ENCODE data around the gene SUOX.

SUOX gene

DNA sequence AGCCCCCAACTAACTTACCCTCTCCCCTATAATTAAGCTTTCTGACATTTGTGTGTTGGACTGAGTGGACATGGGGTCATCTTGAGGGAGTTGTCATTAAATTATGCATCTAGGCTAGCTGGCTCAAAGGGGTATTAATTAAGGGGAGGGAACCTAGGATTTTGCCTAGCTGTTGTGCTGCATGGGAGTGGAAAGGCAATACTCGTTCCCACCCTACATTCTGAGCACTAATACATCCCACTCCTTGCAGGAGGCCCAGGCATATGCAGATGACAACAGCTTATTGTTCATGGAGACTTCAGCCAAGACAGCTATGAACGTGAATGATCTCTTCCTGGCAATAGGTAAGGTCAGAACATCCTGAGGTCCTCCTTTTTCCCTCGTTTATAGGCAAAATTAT is 6.0 kb upstream of the SUOX start:
- no peak overlapping the region for H3K4me3 ChIP-seq (ENCODE audit: low read depth, low read length, poor library complexity, severe bottlenecking)
- no peak for TF ChIP-seq EZH2 (IDR thresholded peaks at IDR 0.05; ENCODE audit: borderline replicate concordance, low read length)
- TF ChIP-seq, protein P1, sequence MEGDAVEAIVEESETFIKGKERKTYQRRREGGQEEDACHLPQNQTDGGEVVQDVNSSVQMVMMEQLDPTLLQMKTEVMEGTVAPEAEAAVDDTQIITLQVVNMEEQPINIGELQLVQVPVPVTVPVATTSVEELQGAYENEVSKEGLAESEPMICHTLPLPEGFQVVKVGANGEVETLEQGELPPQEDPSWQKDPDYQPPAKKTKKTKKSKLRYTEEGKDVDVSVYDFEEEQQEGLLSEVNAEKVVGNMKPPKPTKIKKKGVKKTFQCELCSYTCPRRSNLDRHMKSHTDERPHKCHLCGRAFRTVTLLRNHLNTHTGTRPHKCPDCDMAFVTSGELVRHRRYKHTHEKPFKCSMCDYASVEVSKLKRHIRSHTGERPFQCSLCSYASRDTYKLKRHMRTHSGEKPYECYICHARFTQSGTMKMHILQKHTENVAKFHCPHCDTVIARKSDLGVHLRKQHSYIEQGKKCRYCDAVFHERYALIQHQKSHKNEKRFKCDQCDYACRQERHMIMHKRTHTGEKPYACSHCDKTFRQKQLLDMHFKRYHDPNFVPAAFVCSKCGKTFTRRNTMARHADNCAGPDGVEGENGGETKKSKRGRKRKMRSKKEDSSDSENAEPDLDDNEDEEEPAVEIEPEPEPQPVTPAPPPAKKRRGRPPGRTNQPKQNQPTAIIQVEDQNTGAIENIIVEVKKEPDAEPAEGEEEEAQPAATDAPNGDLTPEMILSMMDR (IDR thresholded peaks at IDR 0.05; ENCODE audit: low read length): no peak
- no peaks in the 10 kb centered on the region for H3K9me3 ChIP-seq (ENCODE audit: low read length)
- no peaks in the 10 kb centered on the region for H3K79me2 ChIP-seq (ENCODE audit: insufficient read depth, low read length)
- H3K27me3 ChIP-seq (ENCODE audit: insufficient read depth, low read length): no peaks in the 10 kb centered on the region
- H3K4me2 ChIP-seq (ENCODE audit: low read length): no peak overlapping the region
- no peaks in the 10 kb centered on the region for H3K9me2 ChIP-seq (ENCODE audit: low read depth, low read length)
- H4K20me1 ChIP-seq (ENCODE audit: insufficient read depth, low read length): no peaks in the 10 kb centered on the region
- H3K4me1 ChIP-seq (ENCODE audit: insufficient read depth, low read length, severe bottlenecking): no peaks in the 10 kb centered on the region
- H3K27ac ChIP-seq (ENCODE audit: low read depth, low read length, poor library complexity, severe bottlenecking): no peak overlapping the region
- 0 out of 2 replicates have a peak, but pooled peaks cover 4% of the 10 kb centered on the region for H3F3A ChIP-seq (ENCODE audit: insufficient read depth, low read length)
- H3K9ac ChIP-seq (ENCODE audit: low read length): no peak overlapping the region
- no peak overlapping the region for H2AFZ ChIP-seq (ENCODE audit: low read length)
- H3K36me3 ChIP-seq (ENCODE audit: insufficient read depth, low read length): peaks cover 76% of the 10 kb centered on the region

DNA sequence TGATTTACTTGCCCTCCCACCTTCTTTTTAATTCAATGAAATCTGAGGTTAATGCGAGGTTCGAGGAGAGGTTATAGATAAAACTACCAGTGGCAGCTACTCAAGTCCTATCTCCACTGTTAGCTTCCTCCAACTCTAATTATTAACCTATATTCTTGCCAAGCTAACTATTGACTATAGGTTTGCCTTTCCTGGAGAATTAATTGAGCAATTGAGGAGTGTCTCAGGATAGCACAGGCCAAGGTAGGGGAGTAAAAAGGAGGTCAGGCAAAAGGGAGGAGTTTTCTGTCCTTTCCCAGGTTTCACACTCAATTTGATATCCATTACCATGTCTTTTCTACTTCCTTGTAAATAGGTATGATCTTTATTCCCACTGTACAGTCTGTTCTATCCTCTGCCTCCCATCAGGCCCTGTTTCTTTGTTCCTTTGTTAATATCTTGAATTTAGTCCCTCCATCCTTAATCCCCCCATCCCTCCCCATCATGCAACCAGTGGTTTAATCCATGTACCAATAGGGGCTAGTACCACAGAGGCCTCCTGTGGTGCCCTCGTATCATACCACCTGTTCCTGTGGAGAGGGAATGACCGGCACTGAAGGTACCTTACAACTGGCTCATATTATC is 3.7 kb upstream of the SUOX start:
- no peak overlapping the region for H3K4me3 ChIP-seq (ENCODE audit: low read depth, low read length, poor library complexity, severe bottlenecking)
- H3K4me2 ChIP-seq (ENCODE audit: low read length): no peak overlapping the region
- H4K20me1 ChIP-seq (ENCODE audit: insufficient read depth, low read length): no peaks in the 10 kb centered on the region
- peaks cover 8% of the 10 kb centered on the region for H3K4me1 ChIP-seq (ENCODE audit: insufficient read depth, low read length, severe bottlenecking)
- 0 out of 2 replicates have a peak, but pooled peaks cover 4% of the 10 kb centered on the region for H3F3A ChIP-seq (ENCODE audit: insufficient read depth, low read length)
- no peaks in the 10 kb centered on the region for H3K79me2 ChIP-seq (ENCODE audit: insufficient read depth, low read length)
- TF ChIP-seq EZH2 (IDR thresholded peaks at IDR 0.05; ENCODE audit: borderline replicate concordance, low read length): no peak
- TF ChIP-seq, protein P1 (IDR thresholded peaks at IDR 0.05; ENCODE audit: low read length): no peak
- H3K9me3 ChIP-seq (ENCODE audit: low read length): no peaks in the 10 kb centered on the region
- peaks cover 61% of the 10 kb centered on the region for H3K36me3 ChIP-seq (ENCODE audit: insufficient read depth, low read length)
- no peak overlapping the region for H3K27ac ChIP-seq (ENCODE audit: low read depth, low read length, poor library complexity, severe bottlenecking)
- H3K27me3 ChIP-seq (ENCODE audit: insufficient read depth, low read length): no peaks in the 10 kb centered on the region
- H3K9ac ChIP-seq (ENCODE audit: low read length): no peak overlapping the region
- H3K9me2 ChIP-seq (ENCODE audit: low read depth, low read length): no peaks in the 10 kb centered on the region
- H2AFZ ChIP-seq (ENCODE audit: low read length): no peak overlapping the region

DNA sequence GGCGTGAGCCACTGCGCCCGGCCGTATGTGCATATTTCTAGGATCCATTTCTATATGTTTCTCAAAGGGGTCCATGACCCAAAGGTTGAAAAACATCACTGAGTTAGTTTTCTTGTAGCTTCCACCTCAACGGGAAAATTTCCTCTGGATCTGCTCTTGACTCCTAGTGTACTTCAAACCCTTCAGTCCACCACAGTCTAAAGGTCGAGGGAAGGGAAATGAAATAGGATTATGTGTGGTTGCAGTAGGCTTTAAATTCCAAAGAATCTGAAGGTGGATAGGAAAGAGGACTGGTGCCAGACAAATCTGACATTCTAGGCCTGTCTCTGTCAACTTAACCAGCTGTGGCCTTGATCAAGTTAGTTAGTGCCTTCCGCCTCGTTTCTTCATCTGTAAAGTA is 1.7 kb upstream of the SUOX start:
- no peak overlapping the region for H2AFZ ChIP-seq (ENCODE audit: low read length)
- no peak overlapping the region for H3K9ac ChIP-seq (ENCODE audit: low read length)
- no peak overlapping the region for H3K27ac ChIP-seq (ENCODE audit: low read depth, low read length, poor library complexity, severe bottlenecking)
- H3K27me3 ChIP-seq (ENCODE audit: insufficient read depth, low read length): no peaks in the 10 kb centered on the region
- TF ChIP-seq, protein P1 (IDR thresholded peaks at IDR 0.05; ENCODE audit: low read length): no peak
- no peak for TF ChIP-seq EZH2 (IDR thresholded peaks at IDR 0.05; ENCODE audit: borderline replicate concordance, low read length)
- H3K4me2 ChIP-seq (ENCODE audit: low read length): no peak overlapping the region
- H3K36me3 ChIP-seq (ENCODE audit: insufficient read depth, low read length): peaks cover 48% of the 10 kb centered on the region
- H3K9me2 ChIP-seq (ENCODE audit: low read depth, low read length): no peaks in the 10 kb centered on the region
- no peaks in the 10 kb centered on the region for H3K79me2 ChIP-seq (ENCODE audit: insufficient read depth, low read length)
- no peaks in the 10 kb centered on the region for H3K9me3 ChIP-seq (ENCODE audit: low read length)
- H3K4me3 ChIP-seq (ENCODE audit: low read depth, low read length, poor library complexity, severe bottlenecking): no peak overlapping the region
- H3F3A ChIP-seq (ENCODE audit: insufficient read depth, low read length): 0 out of 2 replicates have a peak, but pooled peaks cover 4% of the 10 kb centered on the region
- H4K20me1 ChIP-seq (ENCODE audit: insufficient read depth, low read length): no peaks in the 10 kb centered on the region
- peaks cover 8% of the 10 kb centered on the region for H3K4me1 ChIP-seq (ENCODE audit: insufficient read depth, low read length, severe bottlenecking)

Data from OCI-LY1 (cell line).